PC-3 (cell line): ENCODE results near the gene SYNGR2. TPM values are rescaled to one million over a fixed set of nuclear protein-coding genes. Genes with fewer than 3 reads are reported as not detected.

ENCODE experiments used
- ATAC-seq: fragments of 200-7000 bp; cut with Tn5 transposase; 2 replicates; pipeline ENCODE4 v1.9.1; 2020; ENCODE audit warnings: mild to moderate bottlenecking, moderate library complexity
- BruUV-seq: library from RNA; stranded (reverse); fragments of 400-500 nt; replicated peaks from 2 replicates; lab custom pipeline; 2021; lab: Mats Ljungman, UMichigan
- CTCF ChIA-PET: fragments of 300-600 bp; sonication (Branson Sonifier 250); formaldehyde crosslinking; loops from one replicate; lab custom pipeline; 2022; ENCODE audit warnings: antibody characterized with exemption; lab: Charles Lee
- POLR2A ChIA-PET: fragments of 300-600 bp; sonication (Branson Sonifier 250); formaldehyde crosslinking; loops from one replicate; lab custom pipeline; 2022; ENCODE audit warnings: antibody characterized with exemption; ENCODE audit not compliant: unreplicated experiment; lab: Charles Lee
- DNase-seq: peaks from one replicate; pipeline ENCODE4 v3.0.0-alpha.2; 2015
- H2AFZ ChIP-seq: fragments of 300-600 bp; sonication (generic); 2 replicates; pipeline ENCODE4 v1.6.0; 2016; ENCODE audit warnings: antibody characterized with exemption, low read length
- H3F3A ChIP-seq: fragments of 300-600 bp; sonication (generic); one replicate; pipeline ENCODE4 v1.6.0; 2017; ENCODE audit warnings: antibody characterized with exemption, low read length, control low read depth, mild to moderate bottlenecking; ENCODE audit not compliant: unreplicated experiment
- H3K27ac ChIP-seq: fragments of 300-600 bp; sonication (generic); 2 replicates; pipeline ENCODE4 v1.5.1; 2016; ENCODE audit warnings: mild to moderate bottlenecking, low read length
- H3K27me3 ChIP-seq: fragments of 300-600 bp; sonication (generic); 2 replicates; pipeline ENCODE4 v1.6.1; 2016; ENCODE audit warnings: low read length, mixed read lengths
- H3K36me3 ChIP-seq: fragments of 300-600 bp; sonication (generic); 2 replicates; pipeline ENCODE4 v1.6.1; 2016; ENCODE audit warnings: low read depth, mixed run types, low read length, mixed read lengths
- H3K4me1 ChIP-seq: fragments of 300-600 bp; sonication (generic); 2 replicates; pipeline ENCODE4 v1.5.1; 2016; ENCODE audit warnings: low read length; ENCODE audit not compliant: insufficient read depth
- H3K4me2 ChIP-seq: fragments of 300-600 bp; sonication (generic); 2 replicates; pipeline ENCODE4 v1.6.0; 2016; ENCODE audit warnings: low read length
- H3K4me3 ChIP-seq: fragments of 300-600 bp; sonication (generic); 2 replicates; pipeline ENCODE4 v1.5.1; 2016; ENCODE audit warnings: mild to moderate bottlenecking, low read length, mixed read lengths
- H3K79me2 ChIP-seq: fragments of 300-600 bp; sonication (generic); 2 replicates; pipeline ENCODE4 v1.6.1; 2017; ENCODE audit warnings: low read length, mixed read lengths
- H3K9ac ChIP-seq: fragments of 300-600 bp; sonication (generic); 2 replicates; pipeline ENCODE4 v1.6.0; 2016; ENCODE audit warnings: mild to moderate bottlenecking, low read length
- H3K9me2 ChIP-seq: fragments of 300-600 bp; sonication (generic); replicated peaks from 2 replicates; pipeline ENCODE4 v1.6.1; 2016; ENCODE audit warnings: mixed run types, low read length, mixed read lengths
- H3K9me3 ChIP-seq: fragments of 300-600 bp; sonication (generic); 2 replicates; pipeline ENCODE4 v1.6.1; 2016; ENCODE audit warnings: low read length, mixed read lengths
- H4K20me1 ChIP-seq: fragments of 300-600 bp; sonication (generic); 2 replicates; pipeline ENCODE4 v1.6.1; 2016; ENCODE audit warnings: low read length, mixed read lengths
- CTCF ChIP-seq: fragments of 300-600 bp; sonication (generic); conservative IDR thresholded peaks from 2 replicates; pipeline ENCODE4 v1.5.1; 2017; ENCODE audit warnings: antibody characterized with exemption, low read depth, mild to moderate bottlenecking, low read length
- EZH2 ChIP-seq: fragments of 300-600 bp; sonication (generic); IDR thresholded peaks from one replicate; pipeline ENCODE4 v1.6.1; 2017; ENCODE audit warnings: antibody characterized with exemption, mild to moderate bottlenecking, low read length; ENCODE audit not compliant: unreplicated experiment
- EZH2phosphoT487 ChIP-seq: fragments of 300-600 bp; sonication (generic); IDR thresholded peaks from 2 replicates; pipeline ENCODE4 v1.6.1; 2018; ENCODE audit warnings: mild to moderate bottlenecking, antibody characterized with exemption, low read length, borderline replicate concordance
- intact Hi-C: fragments of 100-400 bp; cut with micrococcal nuclease; formaldehyde crosslinking; loops from 2 replicates; pipeline ENCODE4 v1.9.0; 2023
- total RNA-seq: library from RNA; depleted of rRNA; stranded (reverse); fragments of >200 nt; gene quantifications from 2 replicates; pipeline ENCODE4 v1.2.3, GENCODE V29; 2014

Gene SYNGR2
- total RNA-seq, 1 experiment from 2014 or later: 213 TPM

- H3K9me2 ChIP-seq: no peaks in the 10 kb centered on the region
- H3K9ac ChIP-seq: peak within 1 kb of the TSS; percentile 83
- peaks cover 23% of the 10 kb centered on the region for H3K79me2 ChIP-seq
- peak within 1 kb of the TSS; percentile 99 for H3K4me2 ChIP-seq
- ATAC-seq (peak; percentile 61), DNase-seq (peak; percentile 90)
- CTCF ChIA-PET: interaction anchor here (0.6 to 1.6 kb wide), 3 partner anchors 40 to 122 kb away, joined by 3 to 5 read pairs (median 4); partner anchors contain the start of gene SYNGR2
- POLR2A ChIA-PET: interaction anchor here (0.5 to 1.4 kb wide), 5 partner anchors 12 to 988 kb away, joined by 3 to 27 read pairs (median 16); partner anchors contain the start of gene SEC14L1
- H3F3A ChIP-seq: peaks cover under 1% of the 10 kb centered on the region
- peak within 1 kb of the TSS; percentile 94 for H2AFZ ChIP-seq
- BruUV-seq: no TSS peak
- H3K4me1 ChIP-seq: peaks cover 27% of the 10 kb centered on the region
- H3K9me3 ChIP-seq: no peaks in the 10 kb centered on the region
- no peak for TF ChIP-seq EZH2phosphoT487
- TF ChIP-seq EZH2: no peak
- no peak for TF ChIP-seq CTCF
- H4K20me1 ChIP-seq: no peaks in the 10 kb centered on the region
- H3K27me3 ChIP-seq: no peaks in the 10 kb centered on the region
- peak within 1 kb of the TSS; percentile 79 for H3K27ac ChIP-seq
- intact Hi-C loops: loop anchor here (1.0 to 2.0 kb wide), 2 partner anchors 40 to 58 kb away; partner anchors contain the start of genes AFMID, SYNGR2 and TK1
- peak within 1 kb of the TSS; percentile 95 for H3K4me3 ChIP-seq
- H3K36me3 ChIP-seq: peaks cover 7% of the 10 kb centered on the region; the same call in 1 of the 2 replicates
Observed at GRCh38 chr17:78128551-78129350, 39.6 kb upstream of the SYNGR2 start, which contains the start of gene TMC6. TSS of gene TMC6 (minus strand) at chr17:78128755. CDS start at chr17:78126832, 1,923 bp downstream.

- DNase-seq (no peak), ATAC-seq (no peak)
- H3K36me3 ChIP-seq: peaks cover 4% of the 10 kb centered on the region; the same call in 1 of the 2 replicates
- H3K4me2 ChIP-seq: peak overlapping the region; percentile 99
- H3K4me3 ChIP-seq: peak overlapping the region; percentile 95
- no peaks in the 10 kb centered on the region for H4K20me1 ChIP-seq
- TF ChIP-seq EZH2: no peak
- no peak for TF ChIP-seq CTCF
- no peak for TF ChIP-seq EZH2phosphoT487
- no peaks in the 10 kb centered on the region for H3K9me3 ChIP-seq
- BruUV-seq: no TSS peak
- peaks cover 3% of the 10 kb centered on the region for H3F3A ChIP-seq
- H3K9ac ChIP-seq: no peak overlapping the region
- H3K27ac ChIP-seq: peak overlapping the region; percentile 70; the same call in 1 of the 2 replicates
- peaks cover 27% of the 10 kb centered on the region for H3K4me1 ChIP-seq
- H2AFZ ChIP-seq: peak overlapping the region; percentile 94
- ChIA-PET CTCF (interaction anchor here (1.6 kb wide), 1 partner anchor 122 kb away, joined by 3 read pairs; no protein-coding TSS in a partner anchor), POLR2A (interaction anchor here (0.5 to 1.4 kb wide), 3 partner anchors 11 to 989 kb away, joined by 3 to 27 read pairs (median 18); partner anchors contain the start of gene SEC14L1)
- H3K9me2 ChIP-seq: no peaks in the 10 kb centered on the region
- no peaks in the 10 kb centered on the region for H3K27me3 ChIP-seq
- peaks cover 23% of the 10 kb centered on the region for H3K79me2 ChIP-seq
- intact Hi-C loops: loop anchor here (2.0 kb wide), 1 partner anchor 57 kb away; the partner anchor contains the start of genes AFMID and TK1
Observed at GRCh38 chr17:78129351-78130089, 38.9 kb upstream of the SYNGR2 start.
